Cardiac fibroblast (primary cell): ENCODE measurements around the gene NCKAP5.

Experiments used
- DNase-seq, 2 donors: peaks; one replicate each; pipeline versions ENCODE4 v3.0.0 to v3.0.0-alpha.2; 2010; ENCODE audit warnings: low read depth in 2 of 2
- H3K4me3 ChIP-seq, 2 donors: replicated peaks in 1 of 2; 1 replicate in 1 of 2; 2 replicates in 1 of 2; pipeline ENCODE4 v1.5.1; 2011; ENCODE audit warnings: low read depth in 2 of 2, low read length in 2 of 2, mild to moderate bottlenecking in 2 of 2, moderate library complexity in 1 of 2
- TF ChIP-seq, protein P1 (sequence below): IDR thresholded peaks from one replicate; pipeline ENCODE4 v1.5.1; 2011; ENCODE audit warnings: low read depth, mild to moderate bottlenecking, low read length, inconsistent platforms

The NCKAP5 gene

GRCh38 chr2:133418021-133418420, 150.2 kb downstream of the NCKAP5 start:
- TF ChIP-seq, protein P1, sequence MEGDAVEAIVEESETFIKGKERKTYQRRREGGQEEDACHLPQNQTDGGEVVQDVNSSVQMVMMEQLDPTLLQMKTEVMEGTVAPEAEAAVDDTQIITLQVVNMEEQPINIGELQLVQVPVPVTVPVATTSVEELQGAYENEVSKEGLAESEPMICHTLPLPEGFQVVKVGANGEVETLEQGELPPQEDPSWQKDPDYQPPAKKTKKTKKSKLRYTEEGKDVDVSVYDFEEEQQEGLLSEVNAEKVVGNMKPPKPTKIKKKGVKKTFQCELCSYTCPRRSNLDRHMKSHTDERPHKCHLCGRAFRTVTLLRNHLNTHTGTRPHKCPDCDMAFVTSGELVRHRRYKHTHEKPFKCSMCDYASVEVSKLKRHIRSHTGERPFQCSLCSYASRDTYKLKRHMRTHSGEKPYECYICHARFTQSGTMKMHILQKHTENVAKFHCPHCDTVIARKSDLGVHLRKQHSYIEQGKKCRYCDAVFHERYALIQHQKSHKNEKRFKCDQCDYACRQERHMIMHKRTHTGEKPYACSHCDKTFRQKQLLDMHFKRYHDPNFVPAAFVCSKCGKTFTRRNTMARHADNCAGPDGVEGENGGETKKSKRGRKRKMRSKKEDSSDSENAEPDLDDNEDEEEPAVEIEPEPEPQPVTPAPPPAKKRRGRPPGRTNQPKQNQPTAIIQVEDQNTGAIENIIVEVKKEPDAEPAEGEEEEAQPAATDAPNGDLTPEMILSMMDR = no peak
- no peak for DNase-seq
- no peak overlapping the region for H3K4me3 ChIP-seq

- TF ChIP-seq, protein P1 = no peak
- no peak overlapping the region for H3K4me3 ChIP-seq
- DNase-seq = no peak
These were observed 150.8 kb downstream of the NCKAP5 start for GRCh38 chr2:133417415-133417814.

GRCh38 chr2:133416736-133417135, 151.5 kb downstream of the NCKAP5 start:
- H3K4me3 ChIP-seq = no peak overlapping the region
- TF ChIP-seq, protein P1 = no peak
- DNase-seq = no peak

DNA sequence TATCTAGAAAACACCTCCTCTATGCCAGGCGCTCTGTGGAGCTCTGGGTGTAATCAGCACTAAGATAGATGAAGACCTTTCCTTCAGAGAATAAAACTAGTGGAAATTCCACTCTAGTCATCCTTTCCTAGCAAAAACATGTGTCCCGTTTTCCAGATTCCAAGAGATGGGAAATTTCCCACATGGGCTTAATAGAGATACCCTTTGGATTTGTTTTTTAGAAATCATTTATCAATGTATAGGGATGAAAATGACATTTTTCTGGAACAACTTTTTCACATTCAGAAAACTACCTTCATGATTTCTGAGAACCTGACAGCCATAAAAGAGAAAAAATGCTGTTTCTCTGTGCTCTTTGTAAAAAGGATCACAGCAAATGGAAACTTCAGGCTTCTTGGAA, 152.1 kb downstream of the NCKAP5 start:
- DNase-seq = no peak
- no peak overlapping the region for H3K4me3 ChIP-seq
- TF ChIP-seq, protein P1 = no peak

- no peak overlapping the region for H3K4me3 ChIP-seq
- TF ChIP-seq, protein P1 = no peak
- DNase-seq = no peak
These were observed 152.9 kb downstream of the NCKAP5 start for GRCh38 chr2:133415210-133415876.

- peak; percentile 7 to 52 for DNase-seq
- TF ChIP-seq, protein P1 = no peak
- no peak overlapping the region for H3K4me3 ChIP-seq
These were observed 153.6 kb downstream of the NCKAP5 start for GRCh38 chr2:133414486-133415209.

DNA sequence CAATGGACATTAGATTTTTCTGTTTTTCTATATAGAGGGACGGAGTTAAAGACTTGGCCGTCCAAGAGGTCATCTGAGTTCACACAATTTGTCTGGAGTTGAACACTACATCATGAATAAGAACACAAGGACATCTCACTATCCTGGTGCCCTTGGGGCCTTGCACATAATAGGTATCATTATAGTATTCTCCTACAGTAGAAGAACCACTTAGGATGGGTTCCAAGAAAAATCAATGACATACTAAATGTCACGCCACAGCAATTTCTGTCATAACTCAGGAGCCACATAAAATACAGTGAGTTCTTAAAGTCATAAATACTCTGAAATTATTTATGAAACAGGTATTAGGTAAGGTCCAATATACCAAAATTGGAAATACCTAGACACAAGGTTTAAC, 154.4 kb downstream of the NCKAP5 start:
- DNase-seq = no peak
- no peak overlapping the region for H3K4me3 ChIP-seq
- TF ChIP-seq, protein P1 = no peak
